Ovary (tissue), 3 donors: Measurements from ENCODE around the gene ESPN.

Source experiments
- EP300 ChIP-seq: sonication (generic); formaldehyde crosslinking; IDR thresholded peaks from one replicate; pipeline ENCODE4 v1.6.1; 2017; ENCODE audit warnings: antibody characterized with exemption
- POLR2A ChIP-seq: fragments of 450-650 bp; IDR thresholded peaks from one replicate; pipeline ENCODE4 v1.6.1; 2017; ENCODE audit warnings: antibody characterized with exemption, mild to moderate bottlenecking, moderate library complexity
- TF ChIP-seq, protein P1 (sequence below), 3 donors: fragments of 450-650 bp in 2 of 3; fragments of 200-600 bp in 1 of 3; IDR thresholded peaks; one replicate each; pipeline versions ENCODE4 v1.5.1 to v1.8.0; 2016 to 2022; ENCODE audit warnings: antibody characterized with exemption in 3 of 3, mild to moderate bottlenecking in 1 of 3
- donor health status: DM: no; HTN: no; CAD: no.

DNA sequence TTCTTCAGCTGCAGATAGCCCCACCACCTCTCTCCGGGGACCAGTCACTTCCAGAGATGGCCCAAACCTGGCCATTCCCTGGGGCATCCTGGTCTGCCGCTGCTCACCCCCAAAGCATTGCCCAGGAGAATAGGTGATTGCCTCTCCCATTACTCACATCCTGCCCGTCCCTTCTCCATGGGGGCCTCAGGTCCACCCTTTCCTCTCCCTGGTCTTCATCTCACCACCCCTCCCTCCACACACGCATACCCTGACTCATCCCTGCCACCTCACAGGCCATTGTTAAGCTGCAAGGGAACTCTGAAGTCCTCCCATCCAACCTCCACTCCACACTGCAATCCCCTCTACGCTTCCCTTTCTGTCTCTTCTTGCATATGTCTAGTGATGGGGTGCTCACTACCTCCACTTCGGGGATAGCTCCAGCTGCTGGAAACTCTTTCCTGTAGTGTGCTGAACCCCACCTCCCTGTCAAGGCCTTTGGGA lies 66.9 kb downstream of the ESPN start, which contains the start of gene PLEKHG5:
- TF ChIP-seq, protein P1, sequence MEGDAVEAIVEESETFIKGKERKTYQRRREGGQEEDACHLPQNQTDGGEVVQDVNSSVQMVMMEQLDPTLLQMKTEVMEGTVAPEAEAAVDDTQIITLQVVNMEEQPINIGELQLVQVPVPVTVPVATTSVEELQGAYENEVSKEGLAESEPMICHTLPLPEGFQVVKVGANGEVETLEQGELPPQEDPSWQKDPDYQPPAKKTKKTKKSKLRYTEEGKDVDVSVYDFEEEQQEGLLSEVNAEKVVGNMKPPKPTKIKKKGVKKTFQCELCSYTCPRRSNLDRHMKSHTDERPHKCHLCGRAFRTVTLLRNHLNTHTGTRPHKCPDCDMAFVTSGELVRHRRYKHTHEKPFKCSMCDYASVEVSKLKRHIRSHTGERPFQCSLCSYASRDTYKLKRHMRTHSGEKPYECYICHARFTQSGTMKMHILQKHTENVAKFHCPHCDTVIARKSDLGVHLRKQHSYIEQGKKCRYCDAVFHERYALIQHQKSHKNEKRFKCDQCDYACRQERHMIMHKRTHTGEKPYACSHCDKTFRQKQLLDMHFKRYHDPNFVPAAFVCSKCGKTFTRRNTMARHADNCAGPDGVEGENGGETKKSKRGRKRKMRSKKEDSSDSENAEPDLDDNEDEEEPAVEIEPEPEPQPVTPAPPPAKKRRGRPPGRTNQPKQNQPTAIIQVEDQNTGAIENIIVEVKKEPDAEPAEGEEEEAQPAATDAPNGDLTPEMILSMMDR (IDR thresholded peaks at IDR 0.05): no peak
- TF ChIP-seq POLR2A (no peak), EP300 (no peak)
